NCI-H1105 (cell line): ENCODE results near the gene NUDT4B.
"Not testable (repeated sequence)": the region's sequence is repeated elsewhere in the genome, so short reads cannot be mapped to it uniquely, and the experiment has no call there.

Experiments used
- DNase-seq: peaks from one replicate; lab custom pipeline; 2025; lab: John Stamatoyannopoulos, UW

Gene NUDT4B

GRCh38 chr1:148748563-148749334, at the start of gene NUDT4B:
Gene NUDT4B (plus strand): TSS chr1:148748774. CDS start chr1:148748953, 179 bp downstream.
- not testable (repeated sequence) for DNase-seq

- not testable (repeated sequence) for DNase-seq
Measured at GRCh38 chr1:148699357-148699756, 49.2 kb upstream of the NUDT4B start.

- DNase-seq: not testable (repeated sequence)
Measured at GRCh38 chr1:148702242-148702641, 46.3 kb upstream of the NUDT4B start.

- DNase-seq: not testable (repeated sequence)
Measured at GRCh38 chr1:148703973-148704591, 44.5 kb upstream of the NUDT4B start.

GRCh38 chr1:148705316-148705948, 43.1 kb upstream of the NUDT4B start:
- not testable (repeated sequence) for DNase-seq

GRCh38 chr1:148708779-148709333, 39.7 kb upstream of the NUDT4B start:
- DNase-seq: not testable (repeated sequence)

GRCh38 chr1:148710772-148711523, 37.6 kb upstream of the NUDT4B start:
- DNase-seq: not testable (repeated sequence)

- DNase-seq: not testable (repeated sequence)
Measured at GRCh38 chr1:148712353-148712752, 36.2 kb upstream of the NUDT4B start.

- not testable (repeated sequence) for DNase-seq
Measured at GRCh38 chr1:148715518-148715917, 33.1 kb upstream of the NUDT4B start.

GRCh38 chr1:148716966-148717520, 31.5 kb upstream of the NUDT4B start:
- not testable (repeated sequence) for DNase-seq

- DNase-seq: not testable (repeated sequence)
Measured at GRCh38 chr1:148720918-148721317, 27.7 kb upstream of the NUDT4B start.

GRCh38 chr1:148722758-148723157, 25.8 kb upstream of the NUDT4B start:
- not testable (repeated sequence) for DNase-seq

- not testable (repeated sequence) for DNase-seq
Measured at GRCh38 chr1:148723515-148723914, 25.1 kb upstream of the NUDT4B start.

GRCh38 chr1:148724872-148725271, 23.7 kb upstream of the NUDT4B start:
- not testable (repeated sequence) for DNase-seq

- DNase-seq: not testable (repeated sequence)
Measured at GRCh38 chr1:148727862-148728261, 20.7 kb upstream of the NUDT4B start.

- DNase-seq: not testable (repeated sequence)
Measured at GRCh38 chr1:148729128-148729527, 19.4 kb upstream of the NUDT4B start.

GRCh38 chr1:148729541-148729940, 19.0 kb upstream of the NUDT4B start:
- not testable (repeated sequence) for DNase-seq

- DNase-seq: not testable (repeated sequence)
Measured at GRCh38 chr1:148732277-148732676, 16.3 kb upstream of the NUDT4B start.

GRCh38 chr1:148733585-148734310, 14.8 kb upstream of the NUDT4B start:
- DNase-seq: not testable (repeated sequence)

- DNase-seq: not testable (repeated sequence)
Measured at GRCh38 chr1:148734311-148734662, 14.3 kb upstream of the NUDT4B start.

GRCh38 chr1:148735538-148735937, 13.0 kb upstream of the NUDT4B start:
- DNase-seq: not testable (repeated sequence)
